ENCODE data around the gene R3HCC1L. TPM values are rescaled to one million over a fixed set of nuclear protein-coding genes. Genes with fewer than 3 reads are reported as not detected.

Gene R3HCC1L
- total RNA-seq, 1 donor from 2014 or later: 11.3 TPM

DNA sequence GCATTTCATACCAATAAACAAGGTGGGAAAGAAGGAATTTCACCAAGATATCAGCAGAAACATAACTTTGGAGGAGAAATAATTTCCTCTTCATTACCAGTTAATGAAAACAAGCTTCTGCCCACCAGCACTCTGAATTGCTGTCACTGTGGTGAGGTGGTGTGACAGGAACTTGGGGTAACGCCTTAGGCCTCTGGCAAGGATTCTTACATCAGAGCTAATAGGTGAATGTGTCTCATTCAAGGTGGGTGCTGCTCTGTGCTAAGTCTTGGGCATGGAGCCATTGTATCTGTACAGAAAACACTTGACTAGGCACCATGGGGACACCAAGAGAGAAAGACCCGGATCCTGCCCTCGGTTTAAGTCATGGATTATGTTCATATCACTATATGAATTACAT, 141.9 kb downstream of the R3HCC1L start:
- Mint-ChIP-seq H3K27me3 (ENCODE audit: unreplicated experiment) (peaks cover 45% of the 10 kb centered on the region), H3K4me3 (ENCODE audit: unreplicated experiment) (no peak overlapping the region)

GRCh38 chr10:98285416-98285815, 151.0 kb downstream of the R3HCC1L start:
- Mint-ChIP-seq H3K36me3 (ENCODE audit: unreplicated experiment) (no peaks in the 10 kb centered on the region), H3K4me3 (ENCODE audit: unreplicated experiment) (no peak overlapping the region), H3K27ac (ENCODE audit: unreplicated experiment) (no peak overlapping the region), H3K27me3 (ENCODE audit: unreplicated experiment) (peaks cover 50% of the 10 kb centered on the region), H3K9me3 (ENCODE audit: unreplicated experiment) (peaks cover 7% of the 10 kb centered on the region), H3K4me1 (ENCODE audit: unreplicated experiment) (no peaks in the 10 kb centered on the region)
- DNase-seq (ENCODE audit: extremely low spot score, unreplicated experiment): no peak
- no peak for TF ChIP-seq CTCF (IDR thresholded peaks at IDR 0.05)

More for the DNA sequence above, 141.9 kb downstream of the R3HCC1L start:
- DNase-seq (ENCODE audit: extremely low spot score, unreplicated experiment): no peak
- Mint-ChIP-seq H3K36me3 (ENCODE audit: unreplicated experiment) (peaks cover 3% of the 10 kb centered on the region), H3K9me3 (ENCODE audit: unreplicated experiment) (peaks cover 10% of the 10 kb centered on the region), H3K4me1 (ENCODE audit: unreplicated experiment) (no peaks in the 10 kb centered on the region), H3K27ac (ENCODE audit: unreplicated experiment) (no peak overlapping the region)
- no peak for TF ChIP-seq CTCF (IDR thresholded peaks at IDR 0.05)

DNA sequence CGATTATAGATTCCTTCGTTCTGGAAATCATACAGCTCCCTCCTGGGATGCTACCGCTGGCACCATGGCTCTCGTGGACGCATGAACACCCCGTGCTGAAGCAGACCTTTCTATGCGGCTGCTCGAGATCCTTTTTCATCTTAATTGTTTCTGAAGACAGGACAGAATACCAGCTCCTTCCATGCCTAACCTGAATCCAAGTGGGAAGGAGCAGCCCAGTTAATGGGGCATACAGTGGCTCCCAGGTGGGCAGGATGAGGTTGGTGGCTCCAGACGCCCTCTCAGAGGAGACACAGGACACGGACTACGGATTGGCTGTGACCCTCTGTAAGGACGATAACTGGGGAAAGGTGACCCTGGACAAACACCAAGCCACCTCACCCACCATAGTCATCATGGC, 152.0 kb downstream of the R3HCC1L start:
- H3K4me3 Mint-ChIP-seq (ENCODE audit: unreplicated experiment): no peak overlapping the region
- H3K9me3 Mint-ChIP-seq (ENCODE audit: unreplicated experiment): no peaks in the 10 kb centered on the region
- no peaks in the 10 kb centered on the region for H3K4me1 Mint-ChIP-seq (ENCODE audit: unreplicated experiment)
- DNase-seq (ENCODE audit: extremely low spot score, unreplicated experiment): no peak
- H3K27me3 Mint-ChIP-seq (ENCODE audit: unreplicated experiment): peaks cover 43% of the 10 kb centered on the region
- TF ChIP-seq CTCF (IDR thresholded peaks at IDR 0.05): no peak
- H3K36me3 Mint-ChIP-seq (ENCODE audit: unreplicated experiment): no peaks in the 10 kb centered on the region
- no peak overlapping the region for H3K27ac Mint-ChIP-seq (ENCODE audit: unreplicated experiment)

- H3K36me3 Mint-ChIP-seq (ENCODE audit: unreplicated experiment): no peaks in the 10 kb centered on the region
- no peak for TF ChIP-seq CTCF (IDR thresholded peaks at IDR 0.05)
- H3K4me1 Mint-ChIP-seq (ENCODE audit: unreplicated experiment): peaks cover 1% of the 10 kb centered on the region
- no peak for DNase-seq (ENCODE audit: extremely low spot score, unreplicated experiment)
- peaks cover 41% of the 10 kb centered on the region for H3K27me3 Mint-ChIP-seq (ENCODE audit: unreplicated experiment)
- no peaks in the 10 kb centered on the region for H3K9me3 Mint-ChIP-seq (ENCODE audit: unreplicated experiment)
- H3K27ac Mint-ChIP-seq (ENCODE audit: unreplicated experiment): no peak overlapping the region
- H3K4me3 Mint-ChIP-seq (ENCODE audit: unreplicated experiment): no peak overlapping the region
Measured at GRCh38 chr10:98287321-98287720, 152.9 kb downstream of the R3HCC1L start.

GRCh38 chr10:98289802-98290209, 155.3 kb downstream of the R3HCC1L start:
- peaks cover 27% of the 10 kb centered on the region for H3K27me3 Mint-ChIP-seq (ENCODE audit: unreplicated experiment)

More at GRCh38 chr10:98289802-98290209, 155.3 kb downstream of the R3HCC1L start:
- H3K9me3 Mint-ChIP-seq (ENCODE audit: unreplicated experiment): no peaks in the 10 kb centered on the region
- H3K4me3 Mint-ChIP-seq (ENCODE audit: unreplicated experiment): no peak overlapping the region
- TF ChIP-seq CTCF (IDR thresholded peaks at IDR 0.05): no peak
- H3K4me1 Mint-ChIP-seq (ENCODE audit: unreplicated experiment): peaks cover 20% of the 10 kb centered on the region
- H3K27ac Mint-ChIP-seq (ENCODE audit: unreplicated experiment): no peak overlapping the region
- H3K36me3 Mint-ChIP-seq (ENCODE audit: unreplicated experiment): no peaks in the 10 kb centered on the region
- no peak for DNase-seq (ENCODE audit: extremely low spot score, unreplicated experiment)
